Hepatocyte (in vitro differentiated cells): ENCODE measurements around the gene XKRX. TPM values are rescaled to one million over a fixed set of nuclear protein-coding genes. Genes with fewer than 3 reads are reported as not detected.

Experiments used
- DNase-seq: peaks from one replicate; pipeline ENCODE4 v3.0.0-alpha.2; 2016; ENCODE audit warnings: low spot score
- H2AFZ ChIP-seq: fragments of 200-600 bp; sonication (generic); 2 replicates; pipeline ENCODE4 v1.6.0; 2016; ENCODE audit warnings: antibody characterized with exemption, mild to moderate bottlenecking
- H3K27ac ChIP-seq: fragments of 200-600 bp; sonication (generic); 2 replicates; pipeline ENCODE4 v1.5.1; 2016; ENCODE audit warnings: mild to moderate bottlenecking
- H3K27me3 ChIP-seq: fragments of 200-600 bp; sonication (generic); 2 replicates; pipeline ENCODE4 v1.6.1; 2016
- H3K36me3 ChIP-seq: fragments of 200-600 bp; sonication (generic); replicated peaks from 2 replicates; pipeline ENCODE4 v1.5.1; 2016; ENCODE audit warnings: low read depth; ENCODE audit not compliant: insufficient read depth
- H3K4me1 ChIP-seq: fragments of 200-600 bp; sonication (generic); 2 replicates; pipeline ENCODE4 v1.5.1; 2016; ENCODE audit warnings: mild to moderate bottlenecking, moderate library complexity; ENCODE audit not compliant: insufficient read depth
- H3K4me2 ChIP-seq: fragments of 200-600 bp; sonication (generic); 2 replicates; pipeline ENCODE4 v1.6.0; 2016
- H3K4me3 ChIP-seq: fragments of 200-600 bp; sonication (generic); 2 replicates; pipeline ENCODE4 v1.5.1; 2016; ENCODE audit warnings: mild to moderate bottlenecking
- H3K79me2 ChIP-seq: fragments of 200-600 bp; sonication (generic); 2 replicates; pipeline ENCODE4 v1.6.0; 2017; ENCODE audit warnings: mild to moderate bottlenecking
- H3K9me2 ChIP-seq: fragments of 200-600 bp; sonication (generic); replicated peaks from 2 replicates; pipeline ENCODE4 v1.6.0; 2017; ENCODE audit warnings: mild to moderate bottlenecking; ENCODE audit not compliant: insufficient read depth
- H3K9me3 ChIP-seq: fragments of 200-600 bp; sonication (generic); 2 replicates; pipeline ENCODE4 v1.5.1; 2016; ENCODE audit warnings: low read depth, mild to moderate bottlenecking
- H4K20me1 ChIP-seq: fragments of 200-600 bp; sonication (generic); 2 replicates; pipeline ENCODE4 v1.6.0; 2016; ENCODE audit warnings: mild to moderate bottlenecking; ENCODE audit not compliant: insufficient read depth, poor library complexity, severe bottlenecking
- CTCF ChIP-seq: fragments of 200-600 bp; sonication (generic); IDR thresholded peaks from 2 replicates; pipeline ENCODE4 v1.5.1; 2016; ENCODE audit warnings: antibody characterized with exemption, mild to moderate bottlenecking; ENCODE audit not compliant: poor library complexity
- EZH2 ChIP-seq: fragments of 200-600 bp; sonication (generic); IDR thresholded peaks from 2 replicates; pipeline ENCODE4 v1.6.1; 2016; ENCODE audit warnings: antibody characterized with exemption, mild to moderate bottlenecking, borderline replicate concordance
- EZH2phosphoT487 ChIP-seq: fragments of 200-600 bp; sonication (generic); IDR thresholded peaks from one replicate; pipeline ENCODE4 v1.6.1; 2018; ENCODE audit warnings: antibody characterized with exemption, mild to moderate bottlenecking, low read depth, moderate library complexity; ENCODE audit not compliant: unreplicated experiment, severe bottlenecking
- WGBS: methylation state at CpG from one replicate; pipeline ENCODE4 v1.1.6; 2016; ENCODE audit warnings: low lambda C conversion rate; ENCODE audit errors: missing lambda C conversion rate; 5-methylcytosine and 5-hydroxymethylcytosine counted together
- polyA plus RNA-seq: library from polyadenylated mRNA; unstranded; fragments of >200 nt; fragmentation: Nextera tagmentation; extraction: Ambion mirVana; gene quantifications from 2 replicates; pipeline ENCODE4 v1.2.1, GENCODE V29; 2016
- total RNA-seq: library from RNA; depleted of rRNA; stranded (reverse); fragments of >200 nt; gene quantifications from 2 replicates; pipeline ENCODE4 v1.2.3, GENCODE V29; 2014

Gene XKRX
- total and polyA plus RNA-seq, 2 experiments from 2014 or later: 1.1 to 8.7 TPM

DNA sequence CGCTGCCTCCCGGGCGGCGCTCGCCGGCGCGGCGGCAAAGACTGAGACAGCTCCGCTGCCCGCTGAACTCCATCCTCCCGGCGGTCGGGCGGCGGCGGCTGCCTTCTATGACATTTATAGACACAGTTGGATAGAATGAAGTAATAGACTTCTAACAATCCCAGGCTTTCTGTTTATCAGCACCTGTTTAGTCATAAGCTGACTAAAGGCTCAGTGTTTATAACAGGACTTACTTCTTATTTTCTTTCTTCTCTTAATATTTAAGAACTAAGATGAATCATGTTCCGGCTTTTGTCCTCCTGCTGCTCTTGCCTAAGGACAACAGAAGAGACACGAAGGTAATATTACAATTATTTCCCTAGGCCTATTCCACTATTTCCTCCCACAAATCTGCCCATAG is 44.7 kb upstream of the XKRX start:
- DNase-seq: no peak
- Histone ChIP-seq H3K4me3 (no peak overlapping the region), H3K36me3 (no peaks in the 10 kb centered on the region), H2AFZ (no peak overlapping the region), H3K27me3 (no peaks in the 10 kb centered on the region), H3K79me2 (no peaks in the 10 kb centered on the region), H3K4me2 (no peak overlapping the region), H4K20me1 (no peaks in the 10 kb centered on the region), H3K9me2 (no peaks in the 10 kb centered on the region), H3K27ac (no peak overlapping the region), H3K4me1 (no peaks in the 10 kb centered on the region), H3K9me3 (no peaks in the 10 kb centered on the region)
- WGBS: 98% methylated on average over 18 of the region's 19 CpGs
- TF ChIP-seq EZH2 (no peak), EZH2phosphoT487 (no peak), CTCF (no peak)

DNA sequence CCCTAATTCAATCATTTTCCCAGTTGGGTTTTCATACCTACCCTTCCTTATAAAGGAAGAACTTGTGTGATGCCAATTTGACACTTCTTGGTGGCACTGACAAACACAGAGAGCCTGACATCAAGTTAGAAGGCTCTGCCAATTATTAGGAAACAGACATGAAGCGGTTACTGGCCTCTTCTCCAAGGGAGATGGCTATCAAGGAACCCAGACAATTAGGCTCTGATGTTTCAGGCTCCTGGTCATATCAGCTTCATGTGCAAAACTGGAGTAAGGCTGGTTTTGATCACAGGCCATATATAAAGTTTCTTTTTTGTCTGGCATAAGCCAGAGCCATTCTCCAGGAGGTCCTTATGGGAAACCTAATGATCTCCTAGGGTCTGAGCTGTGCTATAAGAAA is 41.2 kb upstream of the XKRX start:
- Histone ChIP-seq H3K27me3 (no peaks in the 10 kb centered on the region), H2AFZ (no peak overlapping the region), H3K9me3 (no peaks in the 10 kb centered on the region), H3K27ac (no peak overlapping the region), H3K4me3 (no peak overlapping the region), H3K4me2 (no peak overlapping the region), H4K20me1 (no peaks in the 10 kb centered on the region), H3K4me1 (no peaks in the 10 kb centered on the region), H3K79me2 (no peaks in the 10 kb centered on the region), H3K36me3 (no peaks in the 10 kb centered on the region), H3K9me2 (no peaks in the 10 kb centered on the region)
- no peak for DNase-seq
- 45% methylated on average over 1 of the region's 1 CpG for WGBS
- TF ChIP-seq EZH2 (no peak), EZH2phosphoT487 (no peak), CTCF (no peak)

GRCh38 chrX:100969408-100969807 is 40.7 kb upstream of the XKRX start, which contains the start of gene ARL13A:
Gene ARL13A, plus strand, starts transcription at chrX:100969708. Its CDS starts 3,982 bp downstream, at chrX:100973690.
- Histone ChIP-seq H3K9me2 (no peaks in the 10 kb centered on the region), H3K36me3 (no peaks in the 10 kb centered on the region), H3K4me2 (no peak within 1 kb of the TSS), H2AFZ (no peak within 1 kb of the TSS), H3K27ac (no peak within 1 kb of the TSS), H3K27me3 (no peaks in the 10 kb centered on the region), H4K20me1 (no peaks in the 10 kb centered on the region), H3K79me2 (no peaks in the 10 kb centered on the region), H3K4me3 (no peak within 1 kb of the TSS), H3K4me1 (no peaks in the 10 kb centered on the region), H3K9me3 (no peaks in the 10 kb centered on the region)
- no peak for TF ChIP-seq EZH2
- TF ChIP-seq EZH2phosphoT487: no peak
- TF ChIP-seq CTCF: no peak
- no peak for DNase-seq
- WGBS: 74% methylated on average over 2 of the region's 2 CpGs

- H3K27ac ChIP-seq: no peak overlapping the region
- H3K9me2 ChIP-seq: no peaks in the 10 kb centered on the region
- H3K4me1 ChIP-seq: no peaks in the 10 kb centered on the region
- no peak overlapping the region for H3K4me2 ChIP-seq
- DNase-seq: no peak
- H2AFZ ChIP-seq: no peak overlapping the region
- no peak overlapping the region for H3K4me3 ChIP-seq
- H3K79me2 ChIP-seq: no peaks in the 10 kb centered on the region
- H3K9me3 ChIP-seq: no peaks in the 10 kb centered on the region
- no peak for TF ChIP-seq EZH2
- no peak for TF ChIP-seq CTCF
- no peak for TF ChIP-seq EZH2phosphoT487
- H3K27me3 ChIP-seq: no peaks in the 10 kb centered on the region
- no peaks in the 10 kb centered on the region for H4K20me1 ChIP-seq
- H3K36me3 ChIP-seq: no peaks in the 10 kb centered on the region
Observed at GRCh38 chrX:100964362-100964761, 35.6 kb upstream of the XKRX start.
